HG03460 (cell line): ENCODE results near the gene CTSL.

ENCODE experiments used
- ATAC-seq: cut with Tn5 transposase; IDR thresholded peaks from one replicate; pipeline ENCODE4 v1.9.1; 2021; ENCODE audit not compliant: unreplicated experiment

Gene CTSL

DNA sequence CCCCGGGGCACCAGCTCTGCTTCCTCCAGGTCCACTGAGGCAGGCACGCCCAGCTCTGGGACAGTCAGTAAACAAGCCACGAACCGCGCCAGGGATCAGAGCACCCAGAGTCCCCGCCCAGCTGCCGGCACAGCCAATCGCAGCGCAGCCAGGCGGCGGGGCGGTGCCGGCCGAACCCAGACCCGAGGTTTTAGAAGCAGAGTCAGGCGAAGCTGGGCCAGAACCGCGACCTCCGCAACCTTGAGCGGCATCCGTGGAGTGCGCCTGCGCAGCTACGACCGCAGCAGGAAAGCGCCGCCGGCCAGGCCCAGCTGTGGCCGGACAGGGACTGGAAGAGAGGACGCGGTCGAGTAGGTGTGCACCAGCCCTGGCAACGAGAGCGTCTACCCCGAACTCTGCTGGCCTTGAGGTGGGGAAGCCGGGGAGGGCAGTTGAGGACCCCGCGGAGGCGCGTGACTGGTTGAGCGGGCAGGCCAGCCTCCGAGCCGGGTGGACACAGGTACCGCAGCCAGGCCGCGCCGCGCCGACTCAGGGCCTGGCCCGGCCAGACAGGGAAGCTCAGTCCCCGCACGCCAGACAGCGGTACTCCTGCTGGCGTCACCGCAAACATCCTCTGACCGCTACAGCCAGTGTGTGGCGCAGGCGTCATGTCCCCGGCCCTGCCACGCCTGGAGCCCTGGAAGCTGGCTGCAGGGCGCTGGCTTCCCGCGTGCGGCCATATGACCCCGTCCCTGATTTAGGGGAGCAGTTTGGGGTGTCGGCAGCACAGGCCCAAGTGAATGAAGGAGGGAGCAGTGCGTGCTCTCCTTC, at the start of gene CTSL:
TSS of gene CTSL (plus strand) at position 220 of the 810 bp plus-strand sequence. CDS start 1,485 bp downstream, outside the sequence.
- no peak for ATAC-seq

DNA sequence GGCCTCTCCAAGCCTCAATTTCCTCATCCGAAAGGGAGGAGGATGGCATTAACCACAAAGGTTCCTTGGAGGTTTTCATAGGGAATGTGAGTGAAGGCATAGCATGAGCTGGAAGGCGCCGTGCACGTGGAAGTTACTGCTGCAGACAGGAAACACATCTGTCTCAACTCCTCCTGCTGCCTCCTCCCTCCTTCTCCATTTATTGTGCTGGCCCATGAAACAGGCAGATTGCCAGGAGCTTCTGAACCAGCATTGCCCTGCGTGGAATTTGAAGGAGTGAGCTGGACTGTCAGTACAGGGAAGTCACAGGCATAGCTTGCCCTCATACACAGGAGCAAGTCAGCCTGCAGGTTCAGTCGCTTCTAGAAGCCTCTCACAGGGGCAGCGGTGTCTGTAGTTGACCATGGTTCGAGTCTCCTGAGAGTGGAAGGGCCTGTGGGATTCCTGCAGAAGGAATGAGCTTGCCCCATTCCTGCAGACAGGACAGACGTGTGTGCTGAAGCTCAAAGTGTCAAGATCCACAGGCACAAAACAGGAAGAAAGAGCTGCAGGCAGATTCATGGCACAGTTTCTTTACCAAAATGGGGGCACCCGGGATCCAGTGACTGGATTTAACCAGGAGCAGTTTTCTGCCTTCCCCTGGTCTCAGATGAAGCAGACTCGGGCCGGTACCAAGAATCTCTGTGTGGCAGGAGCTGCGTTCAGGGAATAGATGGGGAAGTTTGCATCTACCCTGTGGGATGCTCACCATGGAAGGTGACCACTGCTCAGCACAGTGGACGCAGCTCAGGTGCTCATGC, 48.7 kb upstream of the CTSL start:
- no peak for ATAC-seq

DNA sequence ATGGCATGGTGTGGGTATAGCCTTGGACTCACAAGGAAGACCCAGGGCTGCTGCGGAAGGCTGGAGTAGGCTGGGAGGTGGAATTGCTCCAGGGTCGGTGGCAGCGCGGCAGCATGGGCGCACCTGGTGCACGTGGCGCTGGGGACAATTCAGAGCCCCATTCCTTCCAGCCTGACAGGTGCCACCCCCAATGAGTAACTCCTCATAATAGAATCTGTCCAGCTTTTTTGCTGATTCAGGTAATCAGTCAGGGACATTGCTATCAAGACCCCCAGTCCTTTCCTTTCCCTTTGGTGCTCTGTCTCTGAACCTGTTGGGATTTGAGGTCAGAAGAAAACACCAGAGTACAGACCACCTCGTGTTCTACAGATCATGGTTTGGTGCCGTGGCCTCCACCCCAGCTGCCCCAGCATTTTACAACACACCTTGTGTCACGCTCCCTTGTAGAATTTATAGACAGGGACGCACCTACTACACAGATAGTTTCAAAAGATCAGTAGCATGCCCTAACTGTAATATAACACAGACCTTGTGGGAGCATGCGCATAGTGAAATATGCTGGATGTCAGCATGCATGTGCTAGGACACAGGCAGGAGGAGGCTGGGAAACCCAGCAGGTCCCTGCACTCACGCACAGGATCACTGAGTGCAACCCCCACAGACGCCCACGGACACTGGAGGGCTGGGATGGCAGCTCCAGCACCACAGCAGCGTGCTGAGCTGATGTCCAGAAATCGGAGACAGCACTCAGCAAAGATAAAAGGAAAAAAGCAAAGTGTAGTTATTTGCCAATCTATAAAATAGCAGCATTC, 47.9 kb upstream of the CTSL start:
- ATAC-seq = no peak

DNA sequence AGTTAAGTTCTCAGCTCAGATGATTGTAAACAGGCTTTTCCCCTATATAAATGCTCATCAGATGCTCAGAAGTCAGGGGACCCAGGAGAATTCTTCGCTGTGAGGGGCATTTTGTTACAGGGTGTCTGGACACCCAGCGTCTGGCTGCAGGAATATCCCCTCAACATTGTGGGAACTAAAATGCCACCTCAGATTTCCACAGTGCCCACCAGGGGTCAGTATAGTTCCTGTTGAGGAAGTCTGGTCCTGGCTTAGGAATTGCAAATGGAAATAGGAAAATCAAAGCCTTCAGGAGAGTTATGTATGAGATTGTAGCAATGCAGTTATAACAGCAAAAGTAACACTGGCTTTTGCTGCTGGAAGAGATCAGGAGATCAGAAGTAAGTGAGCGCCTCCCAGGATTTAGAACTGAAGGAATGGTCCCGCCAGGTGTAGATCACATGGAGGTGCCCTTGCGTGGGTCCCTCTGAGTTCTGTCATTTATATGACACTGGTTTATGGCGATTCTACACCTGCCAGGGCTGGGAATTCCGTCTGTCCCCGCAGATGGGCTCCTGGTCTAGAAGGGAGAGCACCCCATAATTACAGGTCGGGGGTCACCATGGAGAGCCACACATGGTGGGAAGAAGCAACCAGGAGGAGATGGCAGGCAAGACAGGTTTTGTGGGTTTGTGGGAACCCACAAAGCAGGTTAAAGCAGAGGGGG, 47.1 kb upstream of the CTSL start:
- ATAC-seq = no peak

DNA sequence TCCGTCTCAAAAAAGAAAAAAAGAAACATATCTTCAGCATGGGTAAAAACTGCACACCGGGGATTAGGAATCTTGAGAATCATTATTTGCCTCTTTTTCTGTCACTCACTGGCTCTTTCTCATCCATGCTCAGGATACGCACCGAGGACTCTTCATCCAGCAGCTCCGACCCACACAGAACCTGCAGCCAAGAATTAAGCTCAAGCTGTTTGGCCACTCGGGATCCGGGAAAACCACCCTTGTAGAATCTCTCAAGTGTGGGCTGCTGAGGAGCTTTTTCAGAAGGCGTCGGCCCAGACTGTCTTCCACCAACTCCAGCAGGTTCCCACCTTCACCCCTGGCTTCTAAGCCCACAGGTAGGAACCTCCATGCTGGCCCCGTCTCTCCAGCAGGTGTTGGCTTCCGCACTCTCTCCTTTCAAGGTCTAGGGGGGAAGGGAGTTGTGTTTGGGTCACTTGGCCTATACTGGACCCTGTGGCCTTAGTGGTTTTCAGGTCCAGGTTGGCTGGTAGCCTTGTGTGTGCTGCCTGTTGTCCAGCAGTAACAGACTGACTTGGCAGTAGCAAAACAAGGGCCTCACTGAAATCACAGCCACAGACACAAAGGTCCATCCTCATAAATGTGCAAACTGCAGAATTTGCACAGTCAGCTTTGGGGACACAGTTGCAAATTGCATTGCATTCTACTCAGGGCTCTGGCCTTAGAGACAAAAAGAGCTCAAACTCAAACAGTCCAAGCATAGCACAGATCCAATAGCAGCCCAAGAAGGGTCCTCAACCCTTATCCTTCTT, 44.5 kb upstream of the CTSL start:
- ATAC-seq = no peak

DNA sequence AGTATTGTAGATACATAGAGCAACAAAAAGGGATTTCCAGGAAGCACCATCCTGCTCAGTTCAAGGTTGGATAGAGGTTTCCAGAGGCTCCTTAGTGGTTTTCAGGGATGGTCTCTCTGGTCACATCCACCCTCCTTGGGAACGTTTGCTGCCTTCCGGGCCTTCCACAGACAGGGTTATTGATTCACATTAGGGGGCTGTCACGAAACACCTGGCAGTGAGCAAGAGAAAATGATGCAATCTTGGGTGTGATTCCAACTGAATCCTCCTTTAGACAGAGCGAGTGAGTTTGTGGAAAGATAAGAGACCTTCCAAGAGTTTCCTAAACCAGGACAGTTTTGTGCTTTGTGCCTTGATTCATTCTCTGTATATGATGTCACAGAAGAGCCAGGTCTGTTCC, 43.8 kb upstream of the CTSL start:
- no peak for ATAC-seq

DNA sequence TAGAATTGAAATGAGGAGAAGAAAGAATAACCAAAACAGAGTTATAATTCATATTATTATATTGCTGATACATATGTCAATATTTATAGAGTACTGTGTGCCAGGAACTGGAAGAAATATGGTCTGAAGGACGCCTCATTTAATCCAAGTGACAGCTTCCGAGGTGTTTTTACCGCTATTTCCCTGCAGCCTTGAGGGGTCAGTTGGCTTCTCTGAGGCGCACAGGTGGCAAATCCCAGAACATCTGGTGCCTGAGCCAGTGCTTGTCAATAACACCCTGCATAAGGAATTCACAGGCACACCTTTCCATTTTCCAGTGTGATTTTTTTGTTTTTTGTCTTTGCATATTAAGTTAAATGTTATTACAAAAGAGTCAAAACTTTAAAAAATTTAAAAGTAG, 43.3 kb upstream of the CTSL start:
- no peak for ATAC-seq

DNA sequence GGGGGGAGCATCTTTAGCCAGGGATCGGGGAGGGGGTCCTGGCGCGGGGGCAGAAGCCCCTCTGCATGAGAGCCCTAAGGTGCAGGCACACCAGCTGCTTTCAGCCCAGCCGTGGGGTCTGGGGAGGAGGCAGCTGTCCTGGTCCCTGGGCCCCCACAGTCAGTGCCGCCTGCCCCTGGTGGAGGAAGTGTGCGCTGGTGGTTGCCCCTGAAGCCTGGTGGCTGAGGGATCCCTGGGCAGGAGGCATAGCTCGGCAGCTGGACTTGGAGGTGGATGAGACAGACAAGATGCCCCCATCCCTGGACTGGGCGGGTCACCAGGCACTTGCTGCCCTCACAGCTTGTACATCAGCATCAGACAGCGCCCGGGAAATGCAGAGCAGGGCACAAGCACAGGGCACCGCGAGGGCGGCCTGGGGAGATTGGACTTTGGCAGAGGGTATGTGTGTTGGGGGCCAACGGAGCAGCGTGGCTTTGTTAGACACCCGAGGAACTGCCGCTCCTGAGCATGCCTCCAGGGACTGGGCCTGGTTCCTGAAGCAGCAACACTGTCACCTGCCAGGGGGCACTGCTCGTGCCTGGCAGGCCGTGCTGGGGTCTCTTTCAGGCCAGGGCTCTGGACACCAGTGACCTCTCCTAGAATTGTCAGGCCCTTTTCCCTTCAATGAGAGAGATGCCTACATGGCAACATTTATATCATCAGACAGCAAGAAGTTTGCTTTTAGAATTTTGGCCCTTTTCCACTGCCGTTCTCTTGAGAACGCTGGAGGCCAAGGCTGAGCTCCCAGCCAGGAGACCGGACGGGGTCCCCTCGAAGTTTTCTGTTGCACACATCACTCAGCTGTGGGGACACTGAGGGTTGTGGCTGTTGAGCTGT, 41.9 kb upstream of the CTSL start:
- no peak for ATAC-seq

DNA sequence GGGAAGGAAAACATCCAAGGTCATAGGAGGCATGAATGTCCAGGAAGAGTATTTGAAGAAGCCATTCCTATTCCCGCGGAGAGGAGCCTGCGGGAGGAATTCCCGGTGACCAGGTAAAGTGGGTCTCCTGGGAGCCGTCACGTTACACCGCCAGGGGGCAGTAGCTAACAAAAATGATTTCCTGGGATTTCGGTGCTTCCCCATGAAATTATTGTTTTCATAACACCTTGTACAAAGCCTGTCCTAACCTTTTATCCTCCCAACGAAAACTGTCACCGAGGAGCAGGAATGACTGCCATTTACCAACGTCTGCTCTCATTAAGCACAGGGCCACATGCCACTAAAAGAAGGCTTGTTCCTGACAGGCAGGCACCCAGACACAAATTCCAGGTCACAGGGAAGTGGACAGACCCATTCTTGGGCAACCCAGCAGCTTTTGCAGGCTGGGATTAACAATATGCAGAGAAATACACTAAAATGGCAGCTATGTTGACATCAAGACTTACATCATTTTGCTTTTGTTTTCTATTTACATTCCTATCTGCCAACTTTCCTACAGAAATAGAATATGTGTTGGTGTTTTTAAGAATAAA, 41.2 kb upstream of the CTSL start:
- ATAC-seq = no peak

DNA sequence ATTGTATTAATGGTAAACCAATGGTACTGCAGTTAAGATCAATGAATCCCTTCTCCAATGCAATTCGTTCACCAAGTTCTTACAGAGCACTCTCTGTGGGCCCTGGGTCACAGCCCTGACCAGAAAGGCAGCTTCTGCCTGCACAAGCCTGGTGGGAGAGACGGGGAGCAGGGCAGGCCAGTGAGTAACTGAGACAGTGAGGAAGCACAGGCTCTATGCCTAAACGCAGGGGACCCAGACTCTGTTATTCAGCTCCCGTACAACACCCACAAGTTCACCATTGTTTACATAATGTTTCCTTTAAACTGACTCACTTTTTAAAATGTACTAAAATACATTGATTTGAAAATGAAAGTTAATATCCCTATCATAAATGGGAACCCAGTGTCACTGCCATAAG, 40.5 kb upstream of the CTSL start:
- no peak for ATAC-seq

DNA sequence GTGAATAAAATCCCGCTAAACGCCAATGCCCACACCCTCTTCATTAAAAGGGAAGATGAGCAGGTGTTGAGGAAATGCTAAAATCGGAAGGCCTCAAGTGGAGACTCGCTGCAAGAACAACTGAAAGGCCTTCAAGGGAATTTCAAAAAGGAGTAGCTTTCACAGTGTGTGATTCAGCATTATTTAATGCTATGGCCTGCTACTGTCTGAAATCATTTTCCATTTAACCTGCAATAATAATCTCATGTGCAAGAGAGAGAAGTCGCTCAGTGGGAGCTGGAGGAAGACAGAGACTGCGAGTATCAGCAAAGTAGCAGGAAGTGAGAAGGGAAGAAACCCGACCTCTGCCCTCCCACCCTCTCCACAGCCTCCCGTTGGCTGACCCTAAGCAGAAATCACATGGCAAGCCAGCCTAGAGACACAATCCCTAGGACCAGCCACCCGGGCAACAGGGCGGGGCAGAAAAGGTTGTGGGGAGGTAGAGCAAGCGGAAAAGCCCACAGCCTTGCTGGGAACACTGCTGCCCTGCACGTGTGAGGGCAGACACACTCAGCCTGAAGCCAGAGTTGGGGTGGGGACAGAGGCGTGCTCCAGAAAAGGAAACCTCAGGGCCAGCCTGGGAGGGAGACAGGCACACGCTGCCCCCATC, 39.9 kb upstream of the CTSL start:
- no peak for ATAC-seq

DNA sequence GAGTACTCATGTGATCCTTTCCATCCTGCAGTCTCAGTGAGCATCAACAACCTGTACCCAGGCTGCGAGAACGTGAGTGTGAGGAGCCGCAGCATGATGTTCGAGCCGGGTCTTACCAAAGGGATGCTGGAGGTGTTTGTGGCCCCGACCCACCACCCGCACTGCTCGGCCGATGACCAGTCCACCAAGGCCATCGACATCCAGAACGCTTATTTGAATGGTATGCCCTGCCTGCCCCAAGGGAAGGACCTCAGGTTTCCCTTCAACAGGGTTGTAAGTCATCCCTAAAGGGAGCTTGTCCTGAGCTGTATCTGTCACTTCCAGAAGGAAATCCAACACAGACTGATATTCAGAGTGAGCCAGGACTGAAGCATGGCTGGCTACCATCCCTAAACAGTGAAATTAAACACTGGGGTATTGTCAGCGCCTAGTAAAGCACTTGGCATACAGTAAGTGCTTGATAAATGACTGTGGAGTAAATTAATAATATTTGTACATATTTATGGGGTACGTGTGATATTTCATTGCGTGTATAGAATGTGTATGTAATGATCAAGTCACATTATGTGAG, 39.3 kb upstream of the CTSL start:
- ATAC-seq = no peak

DNA sequence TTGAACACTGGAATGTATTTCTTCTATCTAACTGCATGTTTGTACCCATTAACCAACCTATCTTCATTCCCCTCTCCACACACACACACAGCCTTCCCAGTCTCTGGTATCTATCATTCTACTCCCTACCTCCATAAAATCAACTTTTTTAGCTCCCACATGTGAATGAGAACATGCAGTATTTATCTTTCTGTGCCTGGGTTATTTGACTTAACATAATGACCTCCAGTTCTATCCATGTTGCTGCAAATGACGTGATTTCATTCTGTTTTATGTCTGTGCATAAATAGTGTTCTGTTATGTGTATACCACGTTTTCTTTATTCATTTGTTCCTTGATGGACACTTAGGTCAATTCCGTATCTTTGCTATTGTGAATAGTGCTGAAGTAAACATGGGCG, 38.7 kb upstream of the CTSL start:
- ATAC-seq = no peak

DNA sequence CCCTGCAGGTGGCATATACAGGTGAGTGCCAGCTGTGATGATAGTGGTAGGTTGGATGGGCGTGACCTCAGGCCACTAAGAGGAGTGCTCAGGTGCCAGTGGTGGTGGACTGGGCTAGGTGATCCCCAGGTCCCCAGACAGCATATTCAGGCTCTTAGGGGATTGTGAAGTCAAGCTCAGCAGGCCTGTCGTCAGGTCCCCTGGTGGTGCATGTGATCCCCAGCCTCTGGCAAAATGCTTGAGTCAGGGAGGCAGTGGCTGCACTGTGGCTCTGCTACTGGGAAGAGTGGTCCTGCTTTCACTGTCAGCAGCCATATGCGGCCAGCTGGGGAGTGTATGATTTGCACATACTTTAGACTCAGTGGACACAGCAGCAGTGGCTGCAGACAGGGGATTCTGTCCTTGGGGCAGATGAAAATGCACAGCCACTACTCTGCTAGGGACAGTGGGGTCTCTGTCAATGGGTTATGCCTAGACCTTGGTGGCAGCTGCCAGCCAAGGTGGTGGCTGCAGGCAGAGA, 31.6 kb upstream of the CTSL start:
- no peak for ATAC-seq

DNA sequence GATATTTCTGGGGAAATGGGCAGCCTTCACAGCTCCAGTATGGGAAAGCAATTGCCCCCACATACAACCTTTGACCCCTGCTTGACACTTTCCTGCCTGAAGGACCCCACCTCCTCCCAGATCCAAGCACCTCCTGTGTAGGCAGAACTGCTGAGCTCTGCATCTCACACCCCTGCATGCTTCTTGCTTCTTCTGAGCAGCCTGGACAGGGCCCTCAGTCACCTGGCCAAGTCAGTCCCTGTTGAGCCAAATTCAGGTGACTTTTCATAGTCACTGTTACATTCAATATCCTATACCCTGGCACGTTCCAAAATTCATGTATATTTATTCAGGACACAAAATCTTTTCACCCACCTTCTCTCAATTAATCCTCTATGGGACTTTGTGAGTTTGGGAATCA, 30.4 kb upstream of the CTSL start:
- no peak for ATAC-seq

DNA sequence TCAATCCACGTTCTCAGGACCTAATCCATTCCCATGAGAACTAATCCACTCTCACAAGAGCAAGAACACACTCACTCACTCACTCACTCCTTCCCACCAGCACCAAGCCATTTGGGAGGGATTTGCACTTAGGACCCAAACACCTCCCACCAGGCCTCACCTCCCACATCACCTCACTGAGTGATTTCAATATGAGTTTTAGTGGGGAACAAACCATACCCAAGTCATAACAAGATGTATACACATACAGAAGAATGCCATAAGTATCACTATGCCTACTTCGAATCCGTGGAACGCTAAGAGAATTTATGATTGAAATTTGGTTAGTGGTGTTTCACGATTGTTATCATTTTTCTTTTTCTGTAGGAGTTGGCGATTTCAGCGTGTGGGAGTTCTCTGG, 29.3 kb upstream of the CTSL start:
- ATAC-seq = no peak

DNA sequence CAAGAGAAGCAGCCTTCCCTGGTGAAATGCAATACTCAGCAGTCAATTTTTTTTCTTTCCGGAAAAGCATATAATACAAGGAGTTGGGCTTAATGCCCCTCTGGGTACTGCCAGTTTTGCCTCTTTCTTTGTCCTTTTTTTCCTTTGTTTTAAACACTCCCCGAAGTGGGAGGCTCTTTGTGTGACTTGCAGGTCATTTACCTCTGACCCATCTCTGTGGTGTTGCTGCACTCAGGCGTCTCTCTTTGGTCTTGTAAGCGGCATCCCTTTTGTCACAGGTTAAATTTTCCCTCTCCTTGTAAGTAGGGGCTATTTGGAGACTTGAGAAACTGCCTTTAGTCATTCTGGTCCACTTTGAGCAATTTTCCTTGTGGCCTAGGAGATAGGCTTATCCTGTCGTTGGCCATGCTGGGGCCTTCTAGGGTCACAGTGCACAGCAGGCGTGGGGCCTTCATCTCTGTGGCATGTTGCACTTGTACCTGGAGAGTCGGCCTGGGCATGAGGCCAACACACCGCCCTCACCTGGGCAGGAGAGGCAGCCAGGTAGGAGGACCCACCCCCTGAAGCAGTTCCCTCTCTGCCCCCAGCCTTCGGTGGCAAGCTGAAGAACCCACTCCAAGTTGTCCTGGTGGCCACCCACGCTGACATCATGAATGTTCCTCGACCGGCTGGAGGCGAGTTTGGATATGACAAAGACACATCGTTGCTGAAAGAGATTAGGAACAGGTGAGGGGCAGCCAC, 27.7 kb upstream of the CTSL start:
- ATAC-seq = no peak
